GM12872 (cell line): ENCODE data around the gene RPL35.

Source experiments
- CTCF ChIP-seq: IDR thresholded peaks from 3 replicates; pipeline ENCODE4 v1.5.1; 2011; ENCODE audit warnings: low read depth, mild to moderate bottlenecking, low read length, moderate library complexity; ENCODE audit not compliant: insufficient read depth

The RPL35 gene

GRCh38 chr9:124810663-124811355 lies 50.9 kb downstream of the RPL35 start:
- no peak for TF ChIP-seq CTCF

- no peak for TF ChIP-seq CTCF
These were observed 51.8 kb downstream of the RPL35 start for GRCh38 chr9:124809741-124810500.

GRCh38 chr9:124809211-124809610 lies 52.5 kb downstream of the RPL35 start:
- TF ChIP-seq CTCF = no peak

GRCh38 chr9:124808246-124808956 lies 53.4 kb downstream of the RPL35 start:
- no peak for TF ChIP-seq CTCF
